ENCODE data around the gene ZMYM2. TPM values are rescaled to one million over a fixed set of nuclear protein-coding genes. Genes with fewer than 3 reads are reported as not detected.

ZMYM2 gene
- total and polyA plus RNA-seq, 2 donors, result 63.9 to 91.6 TPM

DNA sequence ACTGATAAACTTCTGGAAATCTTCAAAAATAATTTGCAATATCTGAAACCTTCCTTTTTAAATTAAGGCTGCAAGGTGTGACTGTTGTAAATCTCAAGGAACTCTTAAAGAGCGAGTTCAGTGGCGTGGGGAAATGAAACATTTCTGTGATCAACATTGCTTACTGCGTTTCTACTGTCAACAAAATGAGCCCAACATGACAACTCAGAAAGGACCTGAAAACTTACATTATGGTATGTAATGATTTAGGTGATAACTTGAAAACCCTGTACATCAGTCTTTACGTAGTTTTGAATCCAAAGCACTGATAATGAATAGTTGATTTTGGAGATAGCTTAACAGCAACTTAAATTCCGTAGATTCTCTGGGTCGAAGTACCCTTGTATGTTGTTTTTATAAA lies 92.8 kb downstream of the ZMYM2 start:
- WGBS, result 89% methylated on average over 6 of the region's 6 CpGs
- Histone ChIP-seq H3K27ac (ENCODE audit: low read depth in 1 of 2, low read length in 1 of 2) (no peak overlapping the region), H3K9me3 (ENCODE audit: control insufficient read depth in 2 of 2, insufficient read depth in 1 of 2, low read length in 1 of 2) (no peaks in the 10 kb centered on the region), H3K27me3 (ENCODE audit: control insufficient read depth in 2 of 2, insufficient read depth in 1 of 2, low read length in 1 of 2) (no peaks in the 10 kb centered on the region), H3K4me3 (ENCODE audit: low read length in 2 of 2) (no peak overlapping the region), H3K4me1 (ENCODE audit: control insufficient read depth in 2 of 2, insufficient read depth in 2 of 2, low read length in 2 of 2) (no peaks in the 10 kb centered on the region), H3K36me3 (ENCODE audit: control insufficient read depth in 2 of 2, insufficient read depth in 2 of 2, low read length in 1 of 2) (peaks cover 6 to 17% of the 10 kb centered on the region in 2 donors)
- no peak for DNase-seq (ENCODE audit: low read depth in 6 of 9, low spot score in 9 of 9)

DNA sequence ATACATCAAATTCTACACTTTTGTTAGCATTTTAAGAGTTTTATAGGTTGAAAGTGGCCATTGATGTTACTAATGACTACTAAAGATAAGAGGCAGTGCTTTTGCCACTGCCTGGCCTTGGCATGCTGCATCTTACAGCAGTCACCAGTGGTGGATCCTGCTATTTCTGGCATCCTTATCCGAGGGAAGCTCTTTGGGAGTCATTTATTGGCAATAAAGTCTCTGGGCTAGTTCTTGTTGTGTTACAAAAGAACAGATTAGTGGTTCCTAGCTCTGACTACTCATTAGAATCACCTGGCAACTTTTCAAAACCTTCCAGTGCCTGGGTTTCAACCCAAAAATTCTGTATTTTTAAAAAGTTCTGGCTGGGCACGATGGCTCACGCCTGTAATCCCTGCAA lies 94.5 kb downstream of the ZMYM2 start:
- Histone ChIP-seq H3K4me3 (ENCODE audit: low read length in 2 of 2) (no peak overlapping the region), H3K4me1 (ENCODE audit: control insufficient read depth in 2 of 2, insufficient read depth in 2 of 2, low read length in 2 of 2) (no peaks in the 10 kb centered on the region), H3K36me3 (ENCODE audit: control insufficient read depth in 2 of 2, insufficient read depth in 2 of 2, low read length in 1 of 2) (peaks cover 12 to 22% of the 10 kb centered on the region in 2 donors), H3K27me3 (ENCODE audit: control insufficient read depth in 2 of 2, insufficient read depth in 1 of 2, low read length in 1 of 2) (no peaks in the 10 kb centered on the region), H3K27ac (ENCODE audit: low read depth in 1 of 2, low read length in 1 of 2) (no peak overlapping the region), H3K9me3 (ENCODE audit: control insufficient read depth in 2 of 2, insufficient read depth in 1 of 2, low read length in 1 of 2) (no peaks in the 10 kb centered on the region)
- no peak for DNase-seq (ENCODE audit: low read depth in 6 of 9, low spot score in 9 of 9)
- WGBS, result 98% methylated on average over 3 of the region's 3 CpGs

DNA sequence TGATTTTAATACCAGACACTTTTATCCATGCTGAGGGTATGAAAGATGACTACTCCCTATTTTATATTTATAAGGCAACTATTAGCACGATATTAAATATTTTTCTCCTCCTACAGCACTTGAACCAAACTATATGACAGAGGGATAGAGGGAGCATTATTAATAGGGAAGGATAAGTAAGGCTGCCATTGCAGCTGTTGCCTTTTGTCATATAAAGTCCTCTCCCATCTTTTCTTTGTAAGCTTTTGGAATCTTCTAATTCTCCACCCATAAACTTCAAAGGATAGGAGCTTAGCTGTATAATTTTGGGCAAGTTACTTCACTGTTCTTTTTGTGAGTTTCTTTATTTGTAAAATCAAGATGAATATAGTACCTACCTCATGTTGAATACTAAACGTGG lies 95.4 kb downstream of the ZMYM2 start:
- peaks cover 12 to 25% of the 10 kb centered on the region in 2 donors for H3K36me3 ChIP-seq (ENCODE audit: control insufficient read depth in 2 of 2, insufficient read depth in 2 of 2, low read length in 1 of 2)
- 98% methylated on average over 2 of the region's 2 CpGs for WGBS
- no peaks in the 10 kb centered on the region for H3K4me1 ChIP-seq (ENCODE audit: control insufficient read depth in 2 of 2, insufficient read depth in 2 of 2, low read length in 2 of 2)
- H3K27me3 ChIP-seq (ENCODE audit: control insufficient read depth in 2 of 2, insufficient read depth in 1 of 2, low read length in 1 of 2), result no peaks in the 10 kb centered on the region
- H3K27ac ChIP-seq (ENCODE audit: low read depth in 1 of 2, low read length in 1 of 2), result no peak overlapping the region
- DNase-seq (ENCODE audit: low read depth in 6 of 9, low spot score in 9 of 9), result no peak
- no peak overlapping the region for H3K4me3 ChIP-seq (ENCODE audit: low read length in 2 of 2)
- H3K9me3 ChIP-seq (ENCODE audit: control insufficient read depth in 2 of 2, insufficient read depth in 1 of 2, low read length in 1 of 2), result no peaks in the 10 kb centered on the region

DNA sequence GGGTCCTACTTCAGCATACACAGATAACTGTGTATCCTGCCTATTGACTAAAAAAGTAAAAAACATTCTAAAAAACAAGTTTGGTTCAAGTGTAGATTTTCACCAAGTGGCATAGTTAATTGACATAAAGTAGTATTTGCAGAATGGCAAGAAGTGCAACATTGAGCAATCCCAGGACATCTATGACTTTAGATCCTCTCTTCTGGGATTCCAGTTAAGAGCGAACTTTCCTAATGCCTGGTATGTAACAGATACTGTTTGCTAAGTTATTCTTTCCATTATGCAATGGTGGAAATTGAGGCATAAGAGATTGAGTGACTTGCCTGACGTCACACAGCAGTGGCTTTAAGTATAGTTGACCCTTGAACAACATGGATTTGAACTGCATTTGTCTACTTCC lies 96.1 kb downstream of the ZMYM2 start:
- H3K27ac ChIP-seq (ENCODE audit: low read depth in 1 of 2, low read length in 1 of 2), result no peak overlapping the region
- DNase-seq (ENCODE audit: low read depth in 6 of 9, low spot score in 9 of 9), result no peak
- H3K4me3 ChIP-seq (ENCODE audit: low read length in 2 of 2), result no peak overlapping the region
- no peaks in the 10 kb centered on the region for H3K9me3 ChIP-seq (ENCODE audit: control insufficient read depth in 2 of 2, insufficient read depth in 1 of 2, low read length in 1 of 2)
- no peaks in the 10 kb centered on the region for H3K4me1 ChIP-seq (ENCODE audit: control insufficient read depth in 2 of 2, insufficient read depth in 2 of 2, low read length in 2 of 2)
- H3K27me3 ChIP-seq (ENCODE audit: control insufficient read depth in 2 of 2, insufficient read depth in 1 of 2, low read length in 1 of 2), result no peaks in the 10 kb centered on the region
- over 99% methylated on average over 2 of the region's 2 CpGs for WGBS
- peaks cover 16 to 29% of the 10 kb centered on the region in 2 donors for H3K36me3 ChIP-seq (ENCODE audit: control insufficient read depth in 2 of 2, insufficient read depth in 2 of 2, low read length in 1 of 2)

DNA sequence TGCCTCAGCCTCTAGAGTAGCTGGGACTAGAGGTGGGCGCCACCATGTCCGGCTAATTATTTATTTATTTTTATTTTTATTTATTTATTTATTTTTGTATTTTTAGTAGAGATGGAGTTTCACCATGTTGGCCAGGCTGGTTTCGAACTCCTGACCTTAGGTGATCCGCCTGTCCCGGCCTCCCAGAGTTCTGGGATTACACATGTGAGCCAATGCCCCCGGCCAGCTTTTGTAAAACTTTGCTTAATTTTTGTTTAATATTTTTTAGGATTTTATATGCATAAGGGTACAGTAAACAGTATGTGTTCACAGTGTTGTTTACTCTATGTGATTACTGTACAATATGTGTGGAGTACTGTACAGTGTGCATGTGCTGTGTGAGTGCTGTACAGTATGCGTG lies 98.7 kb downstream of the ZMYM2 start:
- no peak for DNase-seq (ENCODE audit: low read depth in 6 of 9, low spot score in 9 of 9)
- WGBS, result 98% methylated on average over 7 of the region's 7 CpGs
- Histone ChIP-seq H3K36me3 (ENCODE audit: control insufficient read depth in 2 of 2, insufficient read depth in 2 of 2, low read length in 1 of 2) (peaks cover 27 to 45% of the 10 kb centered on the region in 2 donors), H3K4me3 (ENCODE audit: low read length in 2 of 2) (no peak overlapping the region), H3K27me3 (ENCODE audit: control insufficient read depth in 2 of 2, insufficient read depth in 1 of 2, low read length in 1 of 2) (no peaks in the 10 kb centered on the region), H3K4me1 (ENCODE audit: control insufficient read depth in 2 of 2, insufficient read depth in 2 of 2, low read length in 2 of 2) (no peaks in the 10 kb centered on the region), H3K27ac (ENCODE audit: low read depth in 1 of 2, low read length in 1 of 2) (no peak overlapping the region), H3K9me3 (ENCODE audit: control insufficient read depth in 2 of 2, insufficient read depth in 1 of 2, low read length in 1 of 2) (no peaks in the 10 kb centered on the region)

- Histone ChIP-seq H3K4me3 (ENCODE audit: low read length in 2 of 2) (no peak overlapping the region), H3K27me3 (ENCODE audit: control insufficient read depth in 2 of 2, insufficient read depth in 1 of 2, low read length in 1 of 2) (no peaks in the 10 kb centered on the region), H3K9me3 (ENCODE audit: control insufficient read depth in 2 of 2, insufficient read depth in 1 of 2, low read length in 1 of 2) (no peaks in the 10 kb centered on the region), H3K4me1 (ENCODE audit: control insufficient read depth in 2 of 2, insufficient read depth in 2 of 2, low read length in 2 of 2) (no peaks in the 10 kb centered on the region), H3K36me3 (ENCODE audit: control insufficient read depth in 2 of 2, insufficient read depth in 2 of 2, low read length in 1 of 2) (peaks cover 26 to 50% of the 10 kb centered on the region in 2 donors), H3K27ac (ENCODE audit: low read depth in 1 of 2, low read length in 1 of 2) (no peak overlapping the region)
- 99% methylated on average over 1 of the region's 1 CpG for WGBS
- no peak for DNase-seq (ENCODE audit: low read depth in 6 of 9, low spot score in 9 of 9)
These were observed 99.4 kb downstream of the ZMYM2 start for GRCh38 chr13:20057963-20058362.

- H3K27ac ChIP-seq (ENCODE audit: low read depth in 1 of 2, low read length in 1 of 2), result no peak overlapping the region
These were observed 99.9 kb downstream of the ZMYM2 start for GRCh38 chr13:20058476-20058875.

GRCh38 chr13:20064128-20064527 lies 105.6 kb downstream of the ZMYM2 start:
- Histone ChIP-seq H3K4me3 (ENCODE audit: low read length in 2 of 2) (no peak overlapping the region), H3K27me3 (ENCODE audit: control insufficient read depth in 2 of 2, insufficient read depth in 1 of 2, low read length in 1 of 2) (no peaks in the 10 kb centered on the region), H3K27ac (ENCODE audit: low read depth in 1 of 2, low read length in 1 of 2) (no peak overlapping the region), H3K4me1 (ENCODE audit: control insufficient read depth in 2 of 2, insufficient read depth in 2 of 2, low read length in 2 of 2) (no peaks in the 10 kb centered on the region), H3K36me3 (ENCODE audit: control insufficient read depth in 2 of 2, insufficient read depth in 2 of 2, low read length in 1 of 2) (peaks cover 32 to 58% of the 10 kb centered on the region in 2 donors), H3K9me3 (ENCODE audit: control insufficient read depth in 2 of 2, insufficient read depth in 1 of 2, low read length in 1 of 2) (no peaks in the 10 kb centered on the region)
- 97% methylated on average over 1 of the region's 1 CpG for WGBS
- DNase-seq (ENCODE audit: low read depth in 6 of 9, low spot score in 9 of 9), result no peak

More at GRCh38 chr13:20058476-20058875, 99.9 kb downstream of the ZMYM2 start:
- no peaks in the 10 kb centered on the region for H3K4me1 ChIP-seq (ENCODE audit: control insufficient read depth in 2 of 2, insufficient read depth in 2 of 2, low read length in 2 of 2)
- no peak for DNase-seq (ENCODE audit: low read depth in 6 of 9, low spot score in 9 of 9)
- no peak overlapping the region for H3K4me3 ChIP-seq (ENCODE audit: low read length in 2 of 2)
- 96% methylated on average over 1 of the region's 1 CpG for WGBS
- H3K36me3 ChIP-seq (ENCODE audit: control insufficient read depth in 2 of 2, insufficient read depth in 2 of 2, low read length in 1 of 2), result peaks cover 24 to 50% of the 10 kb centered on the region in 2 donors
- no peaks in the 10 kb centered on the region for H3K27me3 ChIP-seq (ENCODE audit: control insufficient read depth in 2 of 2, insufficient read depth in 1 of 2, low read length in 1 of 2)
- H3K9me3 ChIP-seq (ENCODE audit: control insufficient read depth in 2 of 2, insufficient read depth in 1 of 2, low read length in 1 of 2), result no peaks in the 10 kb centered on the region

- H3K27ac ChIP-seq (ENCODE audit: low read depth in 1 of 2, low read length in 1 of 2), result no peak overlapping the region
- no peak overlapping the region for H3K4me3 ChIP-seq (ENCODE audit: low read length in 2 of 2)
- no peaks in the 10 kb centered on the region for H3K9me3 ChIP-seq (ENCODE audit: control insufficient read depth in 2 of 2, insufficient read depth in 1 of 2, low read length in 1 of 2)
- peaks cover 29 to 47% of the 10 kb centered on the region in 2 donors for H3K36me3 ChIP-seq (ENCODE audit: control insufficient read depth in 2 of 2, insufficient read depth in 2 of 2, low read length in 1 of 2)
- no peak for DNase-seq (ENCODE audit: low read depth in 6 of 9, low spot score in 9 of 9)
- H3K27me3 ChIP-seq (ENCODE audit: control insufficient read depth in 2 of 2, insufficient read depth in 1 of 2, low read length in 1 of 2), result no peaks in the 10 kb centered on the region
- no peaks in the 10 kb centered on the region for H3K4me1 ChIP-seq (ENCODE audit: control insufficient read depth in 2 of 2, insufficient read depth in 2 of 2, low read length in 2 of 2)
- WGBS, result 97% methylated on average over 5 of the region's 5 CpGs
These were observed 107.0 kb downstream of the ZMYM2 start for GRCh38 chr13:20065516-20065915.

GRCh38 chr13:20069956-20070355 lies 111.4 kb downstream of the ZMYM2 start:
- no peaks in the 10 kb centered on the region for H3K9me3 ChIP-seq (ENCODE audit: control insufficient read depth in 2 of 2, insufficient read depth in 1 of 2, low read length in 1 of 2)
- 93% methylated on average over 3 of the region's 3 CpGs for WGBS
- no peaks in the 10 kb centered on the region for H3K27me3 ChIP-seq (ENCODE audit: control insufficient read depth in 2 of 2, insufficient read depth in 1 of 2, low read length in 1 of 2)
- H3K4me1 ChIP-seq (ENCODE audit: control insufficient read depth in 2 of 2, insufficient read depth in 2 of 2, low read length in 2 of 2), result no peaks in the 10 kb centered on the region
- no peak overlapping the region for H3K27ac ChIP-seq (ENCODE audit: low read depth in 1 of 2, low read length in 1 of 2)
- no peak for DNase-seq (ENCODE audit: low read depth in 6 of 9, low spot score in 9 of 9)
- H3K4me3 ChIP-seq (ENCODE audit: low read length in 2 of 2), result no peak overlapping the region
- peaks cover 31 to 35% of the 10 kb centered on the region in 2 donors for H3K36me3 ChIP-seq (ENCODE audit: control insufficient read depth in 2 of 2, insufficient read depth in 2 of 2, low read length in 1 of 2)
